ENCODE measurements around the gene MGLL. TPM values are rescaled to one million over a fixed set of nuclear protein-coding genes. Genes with fewer than 3 reads are reported as not detected.

Gene MGLL
- total RNA-seq, 1 experiment from 2014 or later: 31.2 TPM

DNA sequence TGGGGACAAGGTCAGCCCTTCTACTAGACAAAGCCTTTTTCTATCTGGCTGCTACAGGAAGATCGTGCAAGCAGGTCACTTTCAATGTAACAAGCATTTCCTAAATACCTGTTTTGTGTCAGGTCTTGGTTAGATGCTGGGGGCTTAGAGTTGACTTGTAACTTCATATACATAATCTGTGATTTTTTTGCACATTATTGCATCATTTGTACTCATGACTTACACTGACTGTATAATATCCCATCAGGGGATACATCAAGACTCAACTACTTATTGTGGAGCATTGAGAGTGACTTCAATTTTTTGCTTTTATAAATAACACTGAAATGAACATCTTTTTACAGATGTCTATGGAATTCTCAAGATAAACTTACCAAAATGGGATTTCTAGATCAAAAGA lies 80.6 kb downstream of the MGLL start:
- no peak for DNase-seq (ENCODE audit: low spot score)

DNA sequence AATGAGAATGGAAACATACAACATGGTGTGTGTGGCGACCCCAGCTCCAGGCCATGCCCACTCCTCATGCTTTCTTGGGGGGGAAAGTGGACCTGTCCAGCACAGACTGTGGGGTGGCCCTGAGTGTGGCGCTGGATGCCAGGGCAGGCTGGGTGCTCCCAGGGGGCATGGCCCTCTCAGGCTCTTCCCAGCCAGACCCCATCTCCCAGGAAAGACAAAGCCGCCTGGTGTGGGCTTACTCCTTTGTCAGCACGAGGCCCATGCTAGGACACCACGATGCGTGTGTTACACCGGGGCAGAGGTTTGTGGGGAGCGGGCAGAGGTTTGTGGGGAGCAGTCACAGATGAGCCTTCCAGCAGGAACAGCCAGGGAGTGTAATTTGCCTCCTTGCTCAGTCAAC lies 81.1 kb downstream of the MGLL start:
- no peak for DNase-seq (ENCODE audit: low spot score)

DNA sequence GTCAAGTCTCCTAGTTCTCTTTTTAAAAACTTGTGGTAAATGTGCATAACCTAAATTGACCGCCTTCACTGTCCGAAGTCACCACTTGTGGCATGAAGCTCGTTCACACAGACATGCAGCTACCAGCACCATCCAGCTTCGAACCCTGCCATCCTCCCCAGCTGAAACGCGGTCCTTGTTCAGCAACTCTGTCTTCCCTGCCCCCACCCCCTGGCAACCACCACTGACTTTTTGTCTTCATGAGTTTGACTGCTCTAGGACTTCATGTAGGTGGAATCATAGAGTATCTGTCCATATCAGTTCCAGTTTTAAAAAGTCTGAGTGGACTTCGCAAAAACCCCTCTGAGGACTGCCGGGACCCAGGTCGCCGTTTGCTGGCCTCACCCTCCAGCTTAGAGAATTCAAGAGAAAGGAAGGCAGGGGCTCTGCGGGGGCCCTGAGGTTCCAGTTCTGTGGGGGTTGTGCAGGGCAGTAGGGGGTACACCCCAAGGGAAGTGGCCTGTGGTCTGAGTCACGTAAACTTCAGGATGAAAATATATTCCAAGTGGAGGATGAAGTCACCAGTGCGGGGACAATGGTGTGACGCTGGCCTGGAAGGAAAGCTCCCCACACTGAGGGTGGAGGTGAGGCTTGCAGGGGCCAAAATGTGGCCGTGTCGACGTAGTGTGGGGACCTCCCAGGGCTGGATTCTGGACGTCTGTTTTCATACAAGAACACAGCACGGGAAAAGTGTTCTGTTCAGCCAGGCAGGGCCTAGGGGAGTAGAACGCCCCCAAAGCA lies 82.0 kb downstream of the MGLL start:
- peak; percentile 55 for DNase-seq (ENCODE audit: low spot score)

DNA sequence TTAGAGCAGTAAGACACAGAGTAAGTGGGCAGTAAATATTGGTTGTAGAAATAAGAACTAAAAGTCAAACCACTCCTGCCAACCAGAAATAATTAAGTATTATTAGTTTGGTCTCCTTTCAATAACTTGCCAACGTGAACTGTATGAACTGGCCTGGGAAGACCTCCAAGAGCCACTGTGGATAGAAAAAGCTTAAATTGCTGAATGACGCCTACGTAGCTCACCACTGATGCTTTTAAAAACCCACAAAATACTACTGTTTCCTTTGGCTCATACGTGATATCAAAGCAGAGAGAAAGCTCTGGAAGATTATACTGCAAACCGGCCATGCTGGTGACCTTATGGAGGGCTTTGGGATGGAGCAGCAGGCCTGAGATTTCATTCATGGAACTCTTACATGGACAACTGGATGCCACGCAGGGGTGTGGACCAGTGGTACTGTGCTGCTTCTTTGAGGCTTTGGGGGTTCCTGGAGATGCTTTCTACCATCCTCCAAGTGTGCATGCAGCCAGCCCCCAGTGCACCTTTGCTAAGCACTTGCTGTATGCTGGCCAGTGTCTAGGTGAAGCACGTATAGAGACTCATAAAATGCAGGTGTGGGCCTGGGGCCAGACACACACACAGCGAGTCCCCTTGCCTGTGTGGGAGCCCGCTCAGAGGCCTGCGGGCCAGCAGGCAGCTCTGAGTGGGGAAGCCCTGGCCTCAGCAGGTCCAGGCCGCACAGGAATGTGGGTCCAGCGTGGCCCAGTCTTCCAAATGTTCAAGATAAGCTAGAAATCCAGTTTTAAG lies 82.8 kb downstream of the MGLL start:
- DNase-seq (ENCODE audit: low spot score): no peak

DNA sequence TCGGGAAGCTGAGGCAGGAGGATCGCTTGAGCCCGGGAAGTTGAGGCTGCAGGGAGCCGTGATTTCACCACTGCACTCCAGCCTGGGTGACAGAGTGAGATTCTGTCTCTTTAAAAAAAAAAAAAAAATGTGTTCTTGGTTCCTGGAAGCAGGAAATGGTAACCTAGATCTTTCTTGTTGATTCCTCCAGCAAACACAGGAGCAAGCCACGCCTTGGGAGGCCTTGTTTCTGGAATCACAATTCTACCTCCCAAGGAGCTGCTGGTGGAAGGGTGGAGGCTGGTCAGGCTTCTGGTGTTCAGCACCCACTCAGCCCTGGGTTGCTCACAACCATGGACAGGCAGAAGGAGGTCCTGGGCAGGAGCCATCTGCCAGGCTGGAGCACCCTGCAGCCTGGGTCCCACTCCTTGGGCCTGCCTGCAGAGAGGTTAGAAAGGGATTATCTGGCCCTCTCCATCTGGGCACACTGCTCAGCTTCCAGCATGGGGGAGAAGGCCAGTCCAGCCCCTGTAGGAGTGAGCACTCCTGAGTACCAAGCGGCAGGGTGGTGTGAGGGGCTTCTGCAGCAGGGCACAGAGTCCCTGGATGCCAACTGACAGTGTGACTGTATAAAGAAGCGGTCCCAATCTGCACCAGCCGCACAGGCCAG lies 84.0 kb downstream of the MGLL start:
- DNase-seq (ENCODE audit: low spot score): peak; percentile 57

DNA sequence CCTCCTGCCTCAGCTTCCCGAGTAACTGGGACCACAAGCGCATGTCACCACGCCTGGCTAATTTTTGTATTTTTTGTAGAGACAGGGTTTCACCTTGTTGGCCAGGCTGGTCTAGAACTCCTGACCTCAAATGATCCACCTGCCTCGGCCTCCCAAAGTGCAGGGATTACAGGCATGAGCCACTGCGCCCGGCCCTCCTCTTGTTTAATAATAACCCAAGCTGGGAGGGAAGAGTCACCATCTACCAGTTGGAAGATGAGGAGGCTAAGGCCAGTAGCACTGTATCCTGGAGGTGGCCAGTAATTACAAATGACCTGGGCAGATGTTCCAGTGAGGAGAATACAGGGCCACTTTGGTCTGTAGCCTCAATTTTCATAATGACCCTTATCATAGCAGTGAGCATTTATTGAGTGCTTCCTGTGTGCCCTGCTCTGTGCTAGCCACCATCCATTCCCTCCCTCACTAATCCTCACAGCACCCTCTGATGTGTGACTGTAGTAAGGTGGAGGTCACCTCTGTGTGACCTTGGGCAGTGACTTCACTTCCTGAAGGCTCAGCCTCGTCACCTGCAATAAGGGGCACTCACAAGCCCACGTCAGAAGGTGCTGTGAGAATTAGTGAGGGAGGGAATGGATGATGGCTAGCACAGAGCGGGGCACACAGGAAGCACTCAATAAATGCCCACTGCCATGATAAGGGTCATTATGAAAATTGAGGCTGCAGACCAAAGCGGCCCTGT lies 85.3 kb downstream of the MGLL start:
- no peak for DNase-seq (ENCODE audit: low spot score)

DNA sequence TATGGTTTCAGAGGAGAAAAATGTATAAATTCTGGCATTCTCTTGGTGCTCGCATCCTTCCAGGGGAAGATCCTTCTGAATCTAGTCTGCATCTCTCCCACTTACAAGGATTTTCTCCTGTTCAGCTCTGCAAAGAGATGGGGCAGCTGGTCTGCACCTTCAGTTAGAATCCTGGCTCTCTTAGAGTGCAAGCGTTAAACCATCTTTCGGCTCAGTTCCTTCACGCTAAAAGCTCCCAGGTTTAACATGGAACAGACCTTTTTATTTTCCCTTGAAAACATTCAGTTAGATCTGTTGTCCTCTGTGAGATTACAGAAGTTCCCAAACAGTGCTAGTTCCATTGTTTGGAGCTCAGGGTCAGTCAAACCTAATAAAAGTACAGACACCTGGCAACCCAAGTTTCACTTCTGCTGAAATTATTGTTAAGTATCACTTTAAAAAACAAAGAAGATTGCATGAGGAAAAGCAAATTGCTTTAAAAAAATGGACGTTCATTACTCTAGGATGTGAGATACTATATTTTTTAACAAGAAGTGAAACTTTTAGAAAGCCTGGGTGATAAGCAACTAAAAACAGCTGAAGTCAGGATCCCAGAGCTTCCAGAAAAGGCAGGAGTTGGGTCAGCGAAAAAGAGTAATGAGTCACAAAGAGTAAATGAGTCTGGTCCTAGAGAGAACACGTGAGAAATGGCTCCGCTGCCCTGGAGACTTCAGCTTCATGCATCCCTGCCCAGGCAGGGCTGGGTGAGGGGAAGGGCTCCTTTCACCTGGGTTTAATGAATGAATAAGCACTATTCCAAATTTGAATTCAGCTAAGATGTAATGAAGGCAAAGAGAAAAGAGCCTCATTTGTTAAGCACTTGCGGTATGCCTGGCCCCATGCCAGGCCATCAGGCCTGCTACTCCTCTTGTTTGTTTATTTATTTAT lies 86.3 kb downstream of the MGLL start:
- peak; percentile 86 for DNase-seq (ENCODE audit: low spot score)

DNA sequence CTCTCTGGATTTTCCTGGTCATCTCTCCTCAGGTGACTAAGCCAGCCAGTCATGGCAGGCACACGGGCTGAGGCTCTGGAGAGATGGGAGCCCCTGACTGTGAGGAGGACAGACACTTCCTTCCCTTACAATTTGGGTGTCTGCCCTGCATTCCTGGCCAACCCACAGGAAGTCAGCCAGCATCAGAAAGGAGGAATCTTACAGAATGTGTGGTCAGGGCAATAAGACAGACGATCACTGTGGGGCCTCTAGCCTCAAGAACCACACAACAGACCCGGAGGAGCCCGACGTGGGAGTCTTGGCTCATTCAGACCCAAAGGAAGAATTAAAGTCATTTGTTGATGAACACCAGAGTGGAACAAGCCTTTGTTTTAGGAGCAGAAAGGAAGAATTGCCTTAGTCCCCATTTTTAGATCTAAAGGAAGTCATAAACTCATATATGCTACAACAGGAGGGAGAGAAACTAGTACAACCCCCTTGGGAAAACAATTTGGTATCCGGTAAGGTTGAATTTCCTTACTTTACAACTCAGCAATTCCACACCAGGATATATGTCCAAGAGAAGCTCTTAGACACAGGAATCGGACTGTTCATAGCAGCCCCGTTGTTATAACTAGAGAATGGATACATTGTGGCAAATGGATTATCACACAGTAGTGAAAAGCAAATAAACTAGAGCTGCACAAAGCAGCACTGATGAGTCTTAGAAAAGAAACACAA lies 87.4 kb downstream of the MGLL start:
- peak; percentile 99 for DNase-seq (ENCODE audit: low spot score)

DNA sequence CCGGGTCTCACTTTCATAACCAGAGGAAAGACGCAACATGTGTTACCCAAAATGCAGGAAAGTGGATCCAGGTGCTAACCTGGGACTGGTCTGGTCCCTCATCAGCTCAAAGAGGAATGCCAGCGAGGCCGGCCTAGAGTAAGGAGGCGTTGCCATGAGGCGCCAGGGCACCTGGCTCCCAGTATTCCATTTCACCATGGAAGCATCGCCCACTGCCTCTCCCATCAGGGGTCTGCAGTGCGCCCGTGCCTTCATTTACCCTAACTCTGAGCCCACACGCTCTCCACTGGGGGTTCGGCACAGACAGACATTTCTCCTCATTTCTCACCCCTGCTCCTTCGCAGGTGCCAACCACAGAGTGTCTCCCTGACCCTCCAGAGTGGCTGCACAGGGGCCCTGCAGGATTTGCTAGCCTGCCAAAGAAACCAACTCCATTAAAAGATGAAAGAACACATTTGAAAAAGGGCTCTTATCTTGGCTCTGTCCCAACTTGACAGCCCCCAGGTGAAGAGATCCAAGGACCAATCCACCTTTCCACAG lies 88.1 kb downstream of the MGLL start:
- no peak for DNase-seq (ENCODE audit: low spot score)

DNA sequence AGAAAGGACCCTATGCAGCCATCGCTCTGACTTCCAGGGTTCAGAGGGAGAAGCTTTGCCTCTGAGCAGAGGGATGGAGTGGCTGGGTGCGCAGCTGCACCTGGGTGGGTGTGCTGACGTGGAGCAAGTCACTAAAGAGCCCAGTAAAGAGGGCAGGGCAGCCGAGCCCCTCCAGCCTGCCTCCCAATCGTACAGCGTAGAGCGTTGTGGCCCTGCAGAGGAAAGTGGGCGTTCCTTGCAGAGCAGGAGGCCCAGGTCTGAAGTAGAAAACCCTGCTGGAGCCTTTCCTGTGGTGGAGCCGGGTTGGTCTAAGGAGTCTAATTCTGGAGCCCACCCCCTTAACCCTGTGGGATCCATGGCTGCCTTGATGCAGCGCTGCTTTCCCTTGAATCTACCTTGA lies 88.5 kb downstream of the MGLL start:
- DNase-seq (ENCODE audit: low spot score): no peak

DNA sequence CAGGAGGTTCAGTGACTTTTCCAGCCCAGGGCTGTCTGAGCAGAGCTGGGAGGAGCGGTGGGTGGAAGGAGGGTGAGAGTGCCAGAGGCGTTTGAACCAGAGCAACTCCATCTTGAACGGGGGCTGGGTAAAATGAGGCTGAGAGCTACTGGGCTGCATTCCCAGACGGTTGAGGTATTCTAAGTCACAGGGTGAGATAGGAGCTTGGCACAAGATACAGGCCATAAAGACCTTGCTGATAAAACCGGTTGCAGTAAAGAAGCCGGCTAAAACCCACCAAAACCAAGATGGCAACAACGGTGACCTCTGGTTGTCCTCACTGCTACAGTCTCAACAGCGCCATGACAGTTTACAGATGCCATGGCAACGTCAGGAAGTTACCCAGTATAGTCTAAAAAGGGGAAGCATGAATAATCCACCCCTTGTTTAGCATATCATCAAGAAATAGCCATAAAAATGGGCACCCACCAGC lies 89.4 kb downstream of the MGLL start:
- no peak for DNase-seq (ENCODE audit: low spot score)

DNA sequence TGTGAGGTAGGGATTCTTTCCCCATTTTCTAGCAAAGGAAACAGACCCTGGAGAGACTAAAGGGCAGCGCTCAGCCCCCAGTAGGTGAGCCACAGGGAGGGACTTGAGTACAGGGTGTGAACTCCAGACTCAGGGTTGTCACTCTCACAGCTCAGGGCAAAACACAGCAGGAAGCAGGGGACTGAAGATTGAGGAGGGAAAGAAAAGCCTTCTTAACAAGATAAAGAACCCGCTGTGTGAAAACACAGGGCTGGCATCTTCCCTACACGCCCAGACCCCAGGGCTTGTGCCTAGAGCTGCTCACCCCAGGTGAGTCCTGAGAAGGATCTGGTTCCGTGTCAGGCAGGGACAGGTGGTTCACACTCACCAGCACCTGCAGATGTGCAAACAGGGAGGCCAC lies 90.0 kb downstream of the MGLL start:
- no peak for DNase-seq (ENCODE audit: low spot score)

DNA sequence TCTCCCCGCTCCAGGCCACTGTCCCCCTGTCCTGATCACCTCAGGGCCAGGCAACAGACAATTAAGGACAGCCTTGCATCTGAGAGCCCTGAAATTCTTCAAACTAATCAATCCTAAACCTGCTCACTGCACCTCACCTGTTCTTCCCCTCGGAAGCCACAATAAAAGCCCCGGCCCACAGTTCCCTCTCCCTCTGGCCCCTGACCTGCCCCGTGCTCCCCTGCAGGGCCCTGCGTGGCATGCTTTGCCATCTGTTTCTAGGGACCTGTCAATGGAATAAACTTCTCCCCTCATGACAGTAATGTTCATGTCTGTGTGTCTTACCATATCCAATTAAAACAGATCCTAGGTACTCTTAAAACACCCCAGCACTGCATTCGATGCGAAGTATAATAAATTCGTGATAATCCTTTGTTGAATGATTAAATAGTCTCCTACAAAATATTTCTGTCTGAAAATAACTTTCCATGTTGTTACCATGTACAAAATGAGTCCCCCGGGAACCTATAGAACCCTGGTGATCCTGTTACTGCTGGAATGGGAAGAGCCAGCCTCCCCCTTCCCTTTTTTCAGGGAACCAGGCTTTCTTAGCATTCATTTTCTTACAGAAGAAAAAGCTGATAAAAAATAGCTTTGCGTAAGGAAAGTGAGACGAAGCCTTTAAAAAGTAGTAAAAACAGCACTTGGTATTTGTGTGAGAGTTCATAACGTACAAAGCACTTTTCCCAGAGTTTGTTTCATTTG lies 90.6 kb downstream of the MGLL start:
- no peak for DNase-seq (ENCODE audit: low spot score)

DNA sequence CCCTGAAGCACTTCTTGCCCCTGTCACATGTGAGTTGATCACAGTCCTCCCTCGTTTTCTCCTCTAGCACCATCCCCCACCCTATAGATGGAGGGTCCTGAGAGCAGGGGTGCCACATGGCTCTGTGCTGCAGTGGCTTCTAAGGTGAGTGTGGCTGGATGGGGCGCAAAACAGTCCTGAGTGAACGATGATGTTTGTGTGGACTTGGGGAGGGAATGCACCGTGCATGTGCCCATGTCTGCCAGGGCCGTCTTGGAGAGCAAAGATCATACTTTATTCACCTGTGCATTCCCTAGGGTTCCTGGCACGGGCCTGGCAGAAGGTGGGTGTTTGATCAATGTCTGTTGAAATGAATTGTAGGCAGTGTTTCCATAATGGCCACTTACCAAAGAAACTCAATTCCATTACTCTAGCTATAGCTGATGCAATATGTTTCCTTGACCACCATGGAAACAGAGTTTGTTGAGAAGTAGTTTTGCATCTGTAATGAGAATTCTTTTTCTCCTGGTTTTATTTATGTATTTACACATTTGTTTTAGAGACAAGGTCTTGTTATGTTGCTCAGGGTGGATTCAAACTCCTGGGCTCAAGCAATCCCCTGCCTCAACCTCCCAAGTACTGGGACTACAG lies 91.5 kb downstream of the MGLL start:
- no peak for DNase-seq (ENCODE audit: low spot score)

DNA sequence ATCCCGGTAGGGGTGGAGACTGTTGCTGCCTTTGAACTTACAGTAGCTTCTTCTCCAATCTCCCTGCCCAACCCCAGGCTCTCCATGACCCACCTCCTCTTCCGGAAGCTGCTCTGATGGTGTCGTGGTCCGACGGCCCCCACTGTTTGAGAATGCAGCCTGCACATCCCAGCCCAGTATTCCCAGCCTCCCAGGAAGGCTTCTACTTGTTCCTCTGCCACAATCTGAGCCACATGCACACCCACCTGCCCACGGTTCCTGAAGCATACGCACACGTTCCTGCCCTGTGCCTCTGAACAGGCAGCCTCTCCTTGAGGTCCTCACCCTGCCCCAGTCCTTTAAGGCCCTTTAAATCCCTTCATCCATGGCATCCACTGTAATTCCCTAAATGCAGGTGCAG lies 92.1 kb downstream of the MGLL start:
- no peak for DNase-seq (ENCODE audit: low spot score)

DNA sequence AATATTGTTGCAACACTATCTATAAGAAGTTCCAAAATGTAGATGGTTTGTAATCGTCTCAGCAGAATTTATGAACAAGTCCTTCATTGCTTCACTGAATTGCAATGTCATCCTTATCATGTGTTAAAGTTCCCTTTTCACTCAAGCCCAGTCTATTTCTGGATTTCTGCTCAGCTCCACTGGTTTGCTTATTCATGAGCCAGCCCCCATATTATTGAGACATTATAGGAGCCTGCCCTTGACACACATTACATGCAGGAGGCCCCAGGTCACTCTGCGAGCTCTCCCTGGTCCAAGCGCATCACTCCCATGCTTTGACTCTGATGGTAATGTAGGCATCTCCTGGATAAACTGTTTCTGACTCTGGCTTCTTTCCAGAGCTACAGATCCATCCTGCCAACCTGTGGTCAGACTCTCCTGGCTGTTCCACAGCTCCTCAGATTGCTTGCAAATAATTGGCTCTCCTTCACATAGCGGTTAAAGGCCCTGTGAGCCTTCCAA lies 92.7 kb downstream of the MGLL start:
- DNase-seq (ENCODE audit: low spot score): no peak

DNA sequence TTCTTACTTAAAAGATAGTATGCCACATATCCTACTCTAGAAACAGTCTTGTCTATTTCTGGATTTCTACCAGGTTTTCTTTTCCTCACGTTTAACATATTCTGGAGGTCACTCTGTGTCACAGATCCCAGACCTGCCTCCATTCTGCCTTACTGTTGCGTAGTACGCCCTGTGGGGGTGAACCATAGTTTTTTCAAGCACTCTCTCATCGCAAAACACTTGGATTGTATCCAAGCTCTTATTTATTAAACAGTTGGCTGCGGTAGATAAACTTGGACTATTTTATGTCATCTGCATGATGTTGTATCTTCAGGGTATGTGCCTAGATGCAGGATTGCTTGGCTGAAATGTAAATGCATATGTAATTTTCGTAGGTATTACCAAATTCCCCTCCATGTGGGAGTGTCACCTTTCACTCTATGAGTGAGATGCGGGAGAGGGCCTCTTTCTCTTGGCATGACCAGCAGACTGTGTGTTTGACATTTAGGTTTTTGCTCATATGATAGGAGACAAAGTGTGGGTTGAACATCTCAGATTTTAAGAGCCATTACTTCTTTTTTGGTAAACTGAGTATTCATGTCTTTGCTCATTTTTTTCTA lies 93.8 kb downstream of the MGLL start:
- DNase-seq (ENCODE audit: low spot score): no peak

DNA sequence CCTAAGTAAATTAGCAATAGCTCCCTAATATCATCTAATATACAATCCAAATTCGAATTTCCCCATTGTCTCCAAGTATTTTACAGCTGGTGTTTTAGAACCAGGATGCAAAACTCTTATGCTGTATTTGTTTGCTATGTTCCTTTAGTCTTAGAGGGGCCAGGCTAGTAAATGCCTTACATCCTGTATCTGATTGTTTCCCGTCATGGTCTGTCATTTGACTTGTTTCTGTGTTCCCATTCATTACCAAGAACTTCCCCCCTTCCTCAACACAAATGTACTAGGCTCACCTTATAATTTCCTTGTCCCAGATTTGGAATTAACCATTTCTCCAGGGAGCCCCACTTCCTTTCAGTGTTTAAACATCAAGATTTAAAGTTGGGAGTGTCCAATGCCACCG lies 95.4 kb downstream of the MGLL start:
- DNase-seq (ENCODE audit: low spot score): no peak
